ENCODE data around the gene LPCAT1.
"Not testable (repeated sequence)": the region's sequence is repeated elsewhere in the genome, so short reads cannot be mapped to it uniquely, and the experiment has no call there.

The LPCAT1 gene

GRCh38 chr5:1523793-1524480, at the start of gene LPCAT1:
LPCAT1 (minus strand) TSS chr5:1523960; CDS start chr5:1523844, 116 bp downstream.
- DNase-seq (ENCODE audit: low read depth) = peak; percentile 92
- peak within 1 kb of the TSS; percentile 89 for H3K9ac ChIP-seq (ENCODE audit: low read length)
- H3K36me3 ChIP-seq (ENCODE audit: control insufficient read depth, insufficient read depth, low read length, severe bottlenecking) = peaks cover 4% of the 10 kb centered on the region
- H3K4me3 ChIP-seq (ENCODE audit: low read length) = peak within 1 kb of the TSS; percentile 84
- no peaks in the 10 kb centered on the region for H3K27me3 ChIP-seq (replicated peaks; ENCODE audit: control insufficient read depth, insufficient read depth, low read length)
- H3K9me3 ChIP-seq (ENCODE audit: control insufficient read depth, low read length) = no peaks in the 10 kb centered on the region
- H3K4me1 ChIP-seq (ENCODE audit: control insufficient read depth, insufficient read depth, low read length) = peaks cover 19% of the 10 kb centered on the region

DNA sequence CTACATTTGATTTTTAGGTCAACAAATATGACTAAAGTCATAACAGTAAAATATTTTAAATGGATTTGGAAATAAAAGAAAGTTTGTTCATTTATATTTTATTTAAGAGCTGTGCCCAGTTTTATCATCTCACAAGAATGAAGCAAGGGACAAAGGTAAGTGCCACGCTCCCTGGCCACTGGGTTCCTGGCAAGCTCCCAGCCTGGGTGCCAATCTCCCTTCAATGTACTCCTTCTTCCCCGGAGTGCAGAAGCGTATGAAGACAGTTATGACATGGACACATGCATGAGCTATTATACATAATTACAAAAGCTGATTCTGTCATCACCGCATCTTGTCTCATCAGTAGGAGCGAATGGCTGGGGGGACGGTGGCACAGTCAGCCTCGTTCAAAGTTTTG, 48.1 kb upstream of the LPCAT1 start:
- H3K9ac ChIP-seq (ENCODE audit: low read length); H3K27me3 ChIP-seq (replicated peaks; ENCODE audit: control insufficient read depth, insufficient read depth, low read length); DNase-seq (ENCODE audit: low read depth); H3K36me3 ChIP-seq (ENCODE audit: control insufficient read depth, insufficient read depth, low read length, severe bottlenecking); H3K4me3 ChIP-seq (ENCODE audit: low read length); H3K9me3 ChIP-seq (ENCODE audit: control insufficient read depth, low read length): not testable (repeated sequence)
- H3K4me1 ChIP-seq (ENCODE audit: control insufficient read depth, insufficient read depth, low read length) = peaks cover 16% of the 10 kb centered on the region

GRCh38 chr5:1570975-1571374, 47.2 kb upstream of the LPCAT1 start:
- Histone ChIP-seq H3K9ac (ENCODE audit: low read length) (no peak overlapping the region), H3K9me3 (ENCODE audit: control insufficient read depth, low read length) (no peaks in the 10 kb centered on the region), H3K4me3 (ENCODE audit: low read length) (no peak overlapping the region), H3K36me3 (ENCODE audit: control insufficient read depth, insufficient read depth, low read length, severe bottlenecking) (no peaks in the 10 kb centered on the region), H3K27me3 (replicated peaks; ENCODE audit: control insufficient read depth, insufficient read depth, low read length) (no peaks in the 10 kb centered on the region), H3K4me1 (ENCODE audit: control insufficient read depth, insufficient read depth, low read length) (peaks cover 22% of the 10 kb centered on the region)
- DNase-seq (ENCODE audit: low read depth) = no peak

DNA sequence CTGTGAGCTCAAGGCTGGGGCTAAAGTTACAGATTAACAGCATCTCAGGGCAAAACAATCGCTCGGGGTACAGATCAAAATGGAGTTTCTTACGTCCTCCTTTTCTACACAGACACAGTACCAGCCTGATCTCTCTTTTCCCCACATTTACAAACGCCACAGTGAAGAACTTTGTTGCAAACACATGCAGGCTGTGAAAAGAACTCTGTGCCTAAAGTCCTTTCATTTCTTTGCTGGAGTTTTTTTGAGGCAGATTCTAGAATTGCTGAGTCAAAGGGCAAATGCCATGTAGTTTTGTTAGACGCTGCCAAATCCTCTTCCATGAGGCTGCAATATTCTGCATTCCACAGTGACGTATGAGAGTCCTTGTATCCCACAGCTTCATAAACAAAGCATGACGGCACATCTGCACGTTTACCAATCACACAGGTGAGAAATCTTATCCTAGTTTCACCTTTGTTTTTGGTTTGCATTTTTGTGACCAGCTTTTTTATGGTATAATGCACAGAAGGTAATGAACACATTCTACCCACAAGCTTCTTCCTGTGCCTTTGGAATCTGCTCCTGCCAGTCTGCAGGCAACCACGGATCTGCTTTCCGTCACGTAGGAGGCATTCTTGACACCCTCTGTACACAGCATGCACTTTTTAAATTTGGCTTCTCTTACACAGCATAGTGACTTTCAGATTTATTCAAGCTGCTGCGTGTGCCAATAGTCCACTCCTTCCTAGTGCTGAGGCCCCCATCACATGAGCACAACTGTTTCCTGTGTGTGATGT, 44.6 kb upstream of the LPCAT1 start:
- Histone ChIP-seq H3K27me3 (replicated peaks; ENCODE audit: control insufficient read depth, insufficient read depth, low read length) (no peaks in the 10 kb centered on the region), H3K4me3 (ENCODE audit: low read length) (peak overlapping the region; percentile 58), H3K9me3 (ENCODE audit: control insufficient read depth, low read length) (no peaks in the 10 kb centered on the region), H3K9ac (ENCODE audit: low read length) (peak overlapping the region; percentile 72), H3K36me3 (ENCODE audit: control insufficient read depth, insufficient read depth, low read length, severe bottlenecking) (no peaks in the 10 kb centered on the region), H3K4me1 (ENCODE audit: control insufficient read depth, insufficient read depth, low read length) (peaks cover 33% of the 10 kb centered on the region)
- peak; percentile 91 for DNase-seq (ENCODE audit: low read depth)

DNA sequence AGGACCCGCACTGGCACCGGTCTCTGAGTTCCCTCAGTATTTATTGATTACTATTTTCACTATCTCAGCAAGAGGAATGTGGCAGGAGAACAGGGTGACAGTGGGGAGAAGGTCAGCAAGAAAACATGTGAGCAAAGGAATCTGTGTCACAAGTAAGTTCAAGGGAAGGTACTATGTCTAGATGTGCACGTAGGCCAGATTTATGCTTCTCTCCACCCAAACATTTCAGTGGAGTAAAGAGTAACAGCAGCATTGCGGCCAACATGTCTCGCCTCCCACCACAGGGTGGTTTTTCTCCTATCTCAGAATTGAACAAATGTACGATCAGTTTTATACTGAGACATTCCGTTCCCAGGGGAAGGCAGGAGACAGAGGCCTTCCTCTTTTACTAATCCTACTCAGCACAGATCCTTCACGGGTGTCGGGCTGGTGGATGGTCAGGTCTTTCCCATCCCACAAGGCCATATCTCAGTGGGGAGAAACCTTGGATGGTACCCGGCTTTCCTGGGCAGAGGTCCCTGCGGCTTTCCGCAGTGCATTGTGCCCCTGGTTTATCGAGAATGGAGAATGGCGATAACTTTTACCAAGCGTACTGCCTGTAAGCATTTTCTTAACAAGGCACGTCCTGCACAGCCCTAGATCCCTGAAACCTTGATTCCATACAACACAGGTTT, 43.9 kb upstream of the LPCAT1 start:
- H3K9me3 ChIP-seq (ENCODE audit: control insufficient read depth, low read length); H3K27me3 ChIP-seq (replicated peaks; ENCODE audit: control insufficient read depth, insufficient read depth, low read length); H3K36me3 ChIP-seq (ENCODE audit: control insufficient read depth, insufficient read depth, low read length, severe bottlenecking); DNase-seq (ENCODE audit: low read depth): not testable (repeated sequence)
- Histone ChIP-seq H3K4me1 (ENCODE audit: control insufficient read depth, insufficient read depth, low read length) (peaks cover 33% of the 10 kb centered on the region), H3K4me3 (ENCODE audit: low read length) (peak overlapping the region; percentile 40), H3K9ac (ENCODE audit: low read length) (peak overlapping the region; percentile 72)

- no peak overlapping the region for H3K4me3 ChIP-seq (ENCODE audit: low read length)
- DNase-seq (ENCODE audit: low read depth) = no peak
- H3K4me1 ChIP-seq (ENCODE audit: control insufficient read depth, insufficient read depth, low read length) = peaks cover 33% of the 10 kb centered on the region
- H3K27me3 ChIP-seq (replicated peaks; ENCODE audit: control insufficient read depth, insufficient read depth, low read length) = no peaks in the 10 kb centered on the region
- no peak overlapping the region for H3K9ac ChIP-seq (ENCODE audit: low read length)
- no peaks in the 10 kb centered on the region for H3K36me3 ChIP-seq (ENCODE audit: control insufficient read depth, insufficient read depth, low read length, severe bottlenecking)
- H3K9me3 ChIP-seq (ENCODE audit: control insufficient read depth, low read length) = no peaks in the 10 kb centered on the region
These were observed 42.3 kb upstream of the LPCAT1 start for GRCh38 chr5:1565737-1566734.

GRCh38 chr5:1564824-1565736, 41.3 kb upstream of the LPCAT1 start:
- H3K27me3 ChIP-seq (replicated peaks; ENCODE audit: control insufficient read depth, insufficient read depth, low read length) = no peaks in the 10 kb centered on the region
- no peaks in the 10 kb centered on the region for H3K9me3 ChIP-seq (ENCODE audit: control insufficient read depth, low read length)
- H3K9ac ChIP-seq (ENCODE audit: low read length) = no peak overlapping the region
- DNase-seq (ENCODE audit: low read depth) = no peak
- H3K4me1 ChIP-seq (ENCODE audit: control insufficient read depth, insufficient read depth, low read length) = peaks cover 33% of the 10 kb centered on the region
- no peaks in the 10 kb centered on the region for H3K36me3 ChIP-seq (ENCODE audit: control insufficient read depth, insufficient read depth, low read length, severe bottlenecking)
- no peak overlapping the region for H3K4me3 ChIP-seq (ENCODE audit: low read length)

GRCh38 chr5:1564182-1564748, 40.5 kb upstream of the LPCAT1 start:
- no peaks in the 10 kb centered on the region for H3K36me3 ChIP-seq (ENCODE audit: control insufficient read depth, insufficient read depth, low read length, severe bottlenecking)
- no peak overlapping the region for H3K4me3 ChIP-seq (ENCODE audit: low read length)
- no peaks in the 10 kb centered on the region for H3K9me3 ChIP-seq (ENCODE audit: control insufficient read depth, low read length)
- no peaks in the 10 kb centered on the region for H3K27me3 ChIP-seq (replicated peaks; ENCODE audit: control insufficient read depth, insufficient read depth, low read length)
- peaks cover 33% of the 10 kb centered on the region for H3K4me1 ChIP-seq (ENCODE audit: control insufficient read depth, insufficient read depth, low read length)
- no peak for DNase-seq (ENCODE audit: low read depth)
- no peak overlapping the region for H3K9ac ChIP-seq (ENCODE audit: low read length)

- Histone ChIP-seq H3K27me3 (replicated peaks; ENCODE audit: control insufficient read depth, insufficient read depth, low read length) (no peaks in the 10 kb centered on the region), H3K9me3 (ENCODE audit: control insufficient read depth, low read length) (no peaks in the 10 kb centered on the region), H3K36me3 (ENCODE audit: control insufficient read depth, insufficient read depth, low read length, severe bottlenecking) (no peaks in the 10 kb centered on the region), H3K4me3 (ENCODE audit: low read length) (no peak overlapping the region), H3K9ac (ENCODE audit: low read length) (no peak overlapping the region), H3K4me1 (ENCODE audit: control insufficient read depth, insufficient read depth, low read length) (peaks cover 31% of the 10 kb centered on the region)
- no peak for DNase-seq (ENCODE audit: low read depth)
These were observed 39.9 kb upstream of the LPCAT1 start for GRCh38 chr5:1563617-1564181.
